ENCODE measurements around the gene NFKB1. TPM values are rescaled to one million over a fixed set of nuclear protein-coding genes. Genes with fewer than 3 reads are reported as not detected.

The NFKB1 gene
- total RNA-seq, 1 experiment from 2014 or later = 70.9 TPM

GRCh38 chr4:102533348-102533747, 32.2 kb downstream of the NFKB1 start:
- Mint-ChIP-seq H3K4me3 (ENCODE audit: unreplicated experiment) (no peak overlapping the region), H3K4me1 (ENCODE audit: insufficient read depth, unreplicated experiment) (peaks cover 9% of the 10 kb centered on the region), H3K27ac (ENCODE audit: low read depth, unreplicated experiment) (peak overlapping the region; percentile 19), H3K9me3 (ENCODE audit: unreplicated experiment) (no peaks in the 10 kb centered on the region), H3K27me3 (ENCODE audit: insufficient read depth, unreplicated experiment) (no peaks in the 10 kb centered on the region), H3K36me3 (ENCODE audit: insufficient read depth, unreplicated experiment) (peaks cover 19% of the 10 kb centered on the region)
- no peak for TF ChIP-seq CTCF (IDR thresholded peaks at IDR 0.05; ENCODE audit: unreplicated experiment)
- no peak for DNase-seq (ENCODE audit: unreplicated experiment)
- CTCF ChIA-PET = no interaction called here
- intact Hi-C loops (cut with micrococcal nuclease) = no loop called here
- POLR2A ChIA-PET = interaction anchor here (0.6 to 5.4 kb wide), 5 partner anchors 13 to 32 kb away, joined by 3 to 43 read pairs (median 3); partner anchors contain the start of gene NFKB1
- BruUV-seq (replicated peaks) = no TSS peak

GRCh38 chr4:102533904-102534303, 32.7 kb downstream of the NFKB1 start:
- no peak for TF ChIP-seq CTCF (IDR thresholded peaks at IDR 0.05; ENCODE audit: unreplicated experiment)
- H3K4me1 Mint-ChIP-seq (ENCODE audit: insufficient read depth, unreplicated experiment) = peaks cover 9% of the 10 kb centered on the region
- no peaks in the 10 kb centered on the region for H3K9me3 Mint-ChIP-seq (ENCODE audit: unreplicated experiment)
- no peak overlapping the region for H3K4me3 Mint-ChIP-seq (ENCODE audit: unreplicated experiment)
- H3K36me3 Mint-ChIP-seq (ENCODE audit: insufficient read depth, unreplicated experiment) = peaks cover 21% of the 10 kb centered on the region
- H3K27me3 Mint-ChIP-seq (ENCODE audit: insufficient read depth, unreplicated experiment) = no peaks in the 10 kb centered on the region
- peak overlapping the region; percentile 46 for H3K27ac Mint-ChIP-seq (ENCODE audit: low read depth, unreplicated experiment)
- BruUV-seq (replicated peaks) = no TSS peak
- CTCF ChIA-PET = interaction anchor here (0.9 to 1.5 kb wide), 2 partner anchors 9 kb away, joined by 3 to 6 read pairs; no protein-coding TSS in a partner anchor
- intact Hi-C loops (cut with micrococcal nuclease) = no loop called here
- DNase-seq (ENCODE audit: unreplicated experiment) = no peak
- POLR2A ChIA-PET = interaction anchor here (0.6 to 5.4 kb wide), 4 partner anchors 10 to 32 kb away, joined by 3 to 43 read pairs (median 4); partner anchors contain the start of gene NFKB1

- TF ChIP-seq CTCF (IDR thresholded peaks at IDR 0.05; ENCODE audit: unreplicated experiment) = no peak
- ChIA-PET POLR2A (interaction anchor here (1.0 to 5.4 kb wide), 6 partner anchors 9 to 484 kb away, joined by 3 to 43 read pairs (median 3); partner anchors contain the start of gene NFKB1), CTCF (interaction anchor here (0.6 to 1.5 kb wide), 4 partner anchors 8 to 462 kb away, joined by 3 to 6 read pairs (median 4); no protein-coding TSS in a partner anchor)
- Mint-ChIP-seq H3K27ac (ENCODE audit: low read depth, unreplicated experiment) (peak overlapping the region; percentile 59), H3K27me3 (ENCODE audit: insufficient read depth, unreplicated experiment) (no peaks in the 10 kb centered on the region), H3K9me3 (ENCODE audit: unreplicated experiment) (no peaks in the 10 kb centered on the region), H3K4me1 (ENCODE audit: insufficient read depth, unreplicated experiment) (peaks cover 13% of the 10 kb centered on the region), H3K4me3 (ENCODE audit: unreplicated experiment) (no peak overlapping the region), H3K36me3 (ENCODE audit: insufficient read depth, unreplicated experiment) (peaks cover 21% of the 10 kb centered on the region)
- no TSS peak for BruUV-seq (replicated peaks)
- DNase-seq (ENCODE audit: unreplicated experiment) = no peak
- intact Hi-C loops (cut with micrococcal nuclease) = no loop called here
Observed at GRCh38 chr4:102534845-102535244, 33.7 kb downstream of the NFKB1 start.

GRCh38 chr4:102535398-102536082, 34.4 kb downstream of the NFKB1 start:
- CTCF ChIA-PET = no interaction called here
- POLR2A ChIA-PET = interaction anchor here (0.6 to 5.4 kb wide), 5 partner anchors 13 to 483 kb away, joined by 3 to 43 read pairs (median 3); partner anchors contain the start of gene NFKB1

More at GRCh38 chr4:102535398-102536082, 34.4 kb downstream of the NFKB1 start:
- Mint-ChIP-seq H3K4me1 (ENCODE audit: insufficient read depth, unreplicated experiment) (peaks cover 13% of the 10 kb centered on the region), H3K27ac (ENCODE audit: low read depth, unreplicated experiment) (peak overlapping the region; percentile 59), H3K27me3 (ENCODE audit: insufficient read depth, unreplicated experiment) (no peaks in the 10 kb centered on the region), H3K36me3 (ENCODE audit: insufficient read depth, unreplicated experiment) (peaks cover 24% of the 10 kb centered on the region), H3K9me3 (ENCODE audit: unreplicated experiment) (no peaks in the 10 kb centered on the region), H3K4me3 (ENCODE audit: unreplicated experiment) (peak overlapping the region; percentile 21)
- no peak for TF ChIP-seq CTCF (IDR thresholded peaks at IDR 0.05; ENCODE audit: unreplicated experiment)
- peak; percentile 51 for DNase-seq (ENCODE audit: unreplicated experiment)
- BruUV-seq (replicated peaks) = no TSS peak
- intact Hi-C loops (cut with micrococcal nuclease) = no loop called here
